Ectodermal cell (in vitro differentiated cells): Measurements from ENCODE around the gene SNX27.
"Not testable (repeated sequence)": the region's sequence is repeated elsewhere in the genome, so short reads cannot be mapped to it uniquely, and the experiment has no call there.

Experiments
- H3K27ac ChIP-seq: 2 replicates; pipeline ENCODE4 v1.7.0; 2013; ENCODE audit warnings: mild to moderate bottlenecking, low read depth, low read length; ENCODE audit not compliant: insufficient read depth, poor library complexity, severe bottlenecking
- H3K27me3 ChIP-seq: 2 replicates; pipeline ENCODE4 v1.7.0; 2013; ENCODE audit warnings: mild to moderate bottlenecking, low read length; ENCODE audit not compliant: insufficient read depth, control insufficient read depth, poor library complexity, severe bottlenecking
- H3K36me3 ChIP-seq: one replicate; pipeline ENCODE4 v1.7.0; 2013; ENCODE audit warnings: low read length; ENCODE audit not compliant: control insufficient read depth, insufficient read depth
- H3K4me1 ChIP-seq: one replicate; pipeline ENCODE4 v1.7.0; 2013; ENCODE audit warnings: low read length; ENCODE audit not compliant: control insufficient read depth, insufficient read depth
- H3K4me3 ChIP-seq: 2 replicates; pipeline ENCODE4 v1.7.0; 2013; ENCODE audit warnings: low read depth, low read length, control low read depth; ENCODE audit not compliant: insufficient read depth
- H3K9me3 ChIP-seq: 2 replicates; pipeline ENCODE4 v1.7.0; 2013; ENCODE audit warnings: mild to moderate bottlenecking, low read length, moderate library complexity; ENCODE audit not compliant: control insufficient read depth
- WGBS, 2 experiments: methylation state at CpG; one replicate each; pipeline ENCODE4 v1.1.7; 2013; ENCODE audit warnings: missing lambda C conversion rate in 2 of 2; 5-methylcytosine and 5-hydroxymethylcytosine counted together

Gene SNX27

GRCh38 chr1:151661751-151662150, 49.9 kb downstream of the SNX27 start:
- WGBS, 2 experiments, result 96 to 97% methylated on average over 6 of the region's 6 CpGs
- no peak overlapping the region for H3K27ac ChIP-seq
- peaks cover 21% of the 10 kb centered on the region for H3K36me3 ChIP-seq

DNA sequence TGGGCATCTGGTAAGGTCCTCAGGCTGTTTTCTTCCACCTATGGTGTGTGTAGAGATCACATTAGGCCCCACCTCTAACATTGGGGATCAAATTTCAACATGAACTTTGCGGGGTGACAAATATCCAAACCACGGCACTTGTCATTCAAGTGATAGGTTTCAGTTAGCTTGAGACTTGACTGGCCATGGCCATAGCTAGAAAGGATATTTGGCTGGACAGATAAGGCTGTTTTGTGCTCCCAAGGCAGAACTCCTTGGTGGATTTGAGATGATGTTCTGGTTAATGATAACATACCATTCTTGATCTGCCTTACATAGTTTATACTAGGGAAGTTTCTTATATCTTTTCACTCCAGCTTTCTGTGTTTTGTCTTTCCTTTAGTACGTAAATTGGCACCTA, 56.2 kb downstream of the SNX27 start:
- H3K36me3 ChIP-seq, result peaks cover 24% of the 10 kb centered on the region
- H3K27ac ChIP-seq, result no peak overlapping the region
- H3K4me1 ChIP-seq, result no peaks in the 10 kb centered on the region
- whole genome bisulfite sequencing, 2 experiments, result 86 to 92% methylated on average over 3 of the region's 3 CpGs
- no peaks in the 10 kb centered on the region for H3K27me3 ChIP-seq
- H3K9me3 ChIP-seq, result no peaks in the 10 kb centered on the region
- no peak overlapping the region for H3K4me3 ChIP-seq

More at GRCh38 chr1:151661751-151662150, 49.9 kb downstream of the SNX27 start:
- Histone ChIP-seq H3K4me1 (no peaks in the 10 kb centered on the region), H3K27me3 (no peaks in the 10 kb centered on the region), H3K4me3 (no peak overlapping the region), H3K9me3 (no peaks in the 10 kb centered on the region)

- not testable (repeated sequence) for H3K27me3 ChIP-seq, H3K4me1 ChIP-seq, H3K27ac ChIP-seq, H3K4me3 ChIP-seq, H3K9me3 ChIP-seq
- 91 to 96% methylated on average over 2 of the region's 2 CpGs for WGBS, 2 experiments
- H3K36me3 ChIP-seq, result peaks cover 24% of the 10 kb centered on the region
Observed at GRCh38 chr1:151670036-151670675, 58.3 kb downstream of the SNX27 start.

DNA sequence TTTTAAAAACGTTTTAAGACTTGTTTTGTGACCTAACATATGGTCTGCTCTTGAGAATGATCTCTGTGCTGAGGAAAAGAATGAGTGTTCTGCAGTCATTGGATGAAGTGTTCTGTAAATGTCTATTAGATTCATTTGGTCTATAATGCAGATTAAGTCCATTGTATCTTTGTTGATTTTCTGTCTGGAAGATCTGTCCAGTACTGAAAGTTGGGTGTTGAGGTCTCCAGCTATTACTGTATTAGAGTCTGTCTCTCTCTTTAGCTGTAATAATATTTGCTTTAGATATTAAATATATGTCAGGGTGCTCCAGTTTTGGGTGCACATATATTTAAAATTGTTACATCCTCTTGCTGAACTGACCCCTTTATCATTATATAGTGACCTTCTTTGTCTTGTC, 61.6 kb downstream of the SNX27 start:
- Histone ChIP-seq H3K4me1 (no peaks in the 10 kb centered on the region), H3K36me3 (peaks cover 18% of the 10 kb centered on the region), H3K27ac (no peak overlapping the region), H3K9me3 (no peaks in the 10 kb centered on the region), H3K27me3 (no peaks in the 10 kb centered on the region), H3K4me3 (no peak overlapping the region)
- 62 to 80% methylated on average over 1 of the region's 1 CpG for WGBS, 2 experiments

DNA sequence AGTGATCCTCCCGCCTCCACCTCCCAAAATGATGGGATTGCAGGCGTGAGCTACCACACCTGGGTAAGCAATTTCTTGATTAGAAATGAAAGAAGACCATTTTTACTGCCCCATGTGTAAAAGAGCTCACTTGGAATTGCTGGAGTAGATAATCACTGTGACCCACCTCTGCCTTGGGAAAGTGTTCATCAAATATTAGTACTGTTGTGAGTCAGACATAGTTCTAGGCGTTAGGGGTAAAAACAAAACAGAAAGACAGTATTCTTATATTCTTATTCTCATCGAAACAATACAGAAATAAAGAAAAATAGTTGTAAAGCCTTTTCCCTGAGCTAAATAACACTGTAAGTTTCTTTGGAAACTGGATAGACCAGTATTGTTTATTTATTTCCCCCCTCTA, 68.5 kb downstream of the SNX27 start:
- 60 to 84% methylated on average over 2 to 4 of the region's 4 CpGs for WGBS, 2 experiments
- Histone ChIP-seq H3K4me1 (no peaks in the 10 kb centered on the region), H3K4me3 (no peak overlapping the region), H3K9me3 (no peaks in the 10 kb centered on the region), H3K36me3 (no peaks in the 10 kb centered on the region), H3K27ac (no peak overlapping the region), H3K27me3 (no peaks in the 10 kb centered on the region)

DNA sequence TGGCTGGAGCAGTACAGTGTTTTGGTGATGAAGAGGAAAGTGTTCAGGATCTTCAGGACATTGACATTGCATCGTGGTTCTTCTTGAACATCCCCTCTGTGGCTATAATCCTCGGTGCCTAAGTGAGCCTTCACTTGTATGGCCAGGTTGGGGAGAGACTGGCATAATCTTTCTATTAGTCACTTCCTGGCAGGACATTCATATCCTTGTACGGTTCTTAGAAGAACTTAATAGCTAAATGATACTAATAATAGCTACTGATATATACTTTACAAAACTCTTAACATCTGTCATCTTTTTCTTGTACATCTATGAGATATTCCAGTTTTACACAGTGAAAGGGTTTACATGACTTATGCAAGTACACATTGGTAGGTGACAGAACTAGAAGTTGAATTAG, 69.0 kb downstream of the SNX27 start:
- H3K4me1 ChIP-seq, result no peaks in the 10 kb centered on the region
- WGBS, 2 experiments, result 94% methylated on average over 2 of the region's 3 CpGs
- H3K4me3 ChIP-seq, result no peak overlapping the region
- H3K27me3 ChIP-seq, result no peaks in the 10 kb centered on the region
- H3K36me3 ChIP-seq, result no peaks in the 10 kb centered on the region
- no peaks in the 10 kb centered on the region for H3K9me3 ChIP-seq
- H3K27ac ChIP-seq, result no peak overlapping the region

- no peak overlapping the region for H3K4me3 ChIP-seq
- H3K27me3 ChIP-seq, result no peaks in the 10 kb centered on the region
- H3K9me3 ChIP-seq, result no peaks in the 10 kb centered on the region
- no peaks in the 10 kb centered on the region for H3K36me3 ChIP-seq
- no peak overlapping the region for H3K27ac ChIP-seq
- 100% methylated on average over 1 to 2 of the region's 2 CpGs for WGBS, 2 experiments
- no peaks in the 10 kb centered on the region for H3K4me1 ChIP-seq
Observed at GRCh38 chr1:151681923-151682322, 70.1 kb downstream of the SNX27 start.

- H3K27me3 ChIP-seq, H3K4me1 ChIP-seq, H3K27ac ChIP-seq, H3K4me3 ChIP-seq, H3K9me3 ChIP-seq, H3K36me3 ChIP-seq: not testable (repeated sequence)
- 92 to 93% methylated on average over 5 to 7 of the region's 7 CpGs for WGBS, 2 experiments
Observed at GRCh38 chr1:151682901-151683300, 71.1 kb downstream of the SNX27 start.

- H3K4me3 ChIP-seq, result no peak overlapping the region
- no peak overlapping the region for H3K27ac ChIP-seq
- no peaks in the 10 kb centered on the region for H3K36me3 ChIP-seq
- WGBS, 2 experiments, result 96 to 100% methylated on average over 1 to 2 of the region's 2 CpGs
- H3K27me3 ChIP-seq, result no peaks in the 10 kb centered on the region
- H3K4me1 ChIP-seq, result no peaks in the 10 kb centered on the region
- H3K9me3 ChIP-seq, result no peaks in the 10 kb centered on the region
Observed at GRCh38 chr1:151684128-151684527, 72.3 kb downstream of the SNX27 start.

DNA sequence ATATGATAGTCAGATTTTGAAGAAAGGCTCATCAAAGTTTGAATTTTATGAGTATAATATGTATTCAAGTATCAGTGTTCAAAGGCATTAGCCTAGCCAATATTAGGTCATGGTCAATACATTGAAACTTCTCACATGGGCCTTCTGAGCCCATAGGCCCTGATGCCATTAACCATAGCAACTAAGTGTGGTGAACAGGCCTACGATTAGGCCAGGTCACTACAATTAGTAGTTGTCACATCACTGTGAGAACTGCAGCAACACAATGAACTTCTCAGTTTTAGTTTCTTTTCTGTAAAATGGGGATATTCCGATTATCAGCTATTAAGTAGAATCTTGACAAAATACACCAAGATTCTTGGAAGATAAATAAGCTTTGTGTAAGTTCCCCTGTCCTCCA, 74.7 kb downstream of the SNX27 start:
- no peak overlapping the region for H3K4me3 ChIP-seq
- WGBS, 2 experiments, result 97% methylated on average over 1 to 2 of the region's 2 CpGs
- H3K9me3 ChIP-seq, result no peaks in the 10 kb centered on the region
- no peaks in the 10 kb centered on the region for H3K36me3 ChIP-seq
- H3K4me1 ChIP-seq, result no peaks in the 10 kb centered on the region
- no peaks in the 10 kb centered on the region for H3K27me3 ChIP-seq
- no peak overlapping the region for H3K27ac ChIP-seq

DNA sequence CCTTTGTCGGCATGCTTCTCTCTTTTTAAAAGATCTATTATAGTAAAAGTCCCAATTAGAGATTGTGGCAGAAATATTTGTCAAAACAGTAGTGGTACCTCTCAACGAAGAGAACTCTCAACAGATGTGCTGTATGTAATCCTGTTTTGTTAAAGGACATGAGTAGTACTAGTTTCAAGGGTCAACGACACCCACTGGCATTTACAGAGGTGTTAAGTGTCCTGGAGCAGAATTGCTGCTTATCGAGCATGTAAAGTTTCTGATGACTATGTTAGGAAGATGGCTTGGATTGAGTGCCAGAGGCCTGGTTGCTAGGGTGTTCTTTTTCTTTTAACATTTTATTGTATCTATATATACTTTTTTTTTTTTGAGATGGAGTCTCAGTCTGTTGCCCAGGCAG, 77.6 kb downstream of the SNX27 start:
- no peaks in the 10 kb centered on the region for H3K27me3 ChIP-seq
- 94 to 95% methylated on average over 4 of the region's 4 CpGs for WGBS, 2 experiments
- no peaks in the 10 kb centered on the region for H3K4me1 ChIP-seq
- no peak overlapping the region for H3K4me3 ChIP-seq
- H3K27ac ChIP-seq, result no peak overlapping the region
- peaks cover 9% of the 10 kb centered on the region for H3K36me3 ChIP-seq
- H3K9me3 ChIP-seq, result no peaks in the 10 kb centered on the region
